AG04449 (cell line): ENCODE measurements around the gene SETBP1.

ENCODE experiments used
- CTCF ChIA-PET: fragments of 350-600 bp; formaldehyde crosslinking; extraction: SDS; loops from one replicate; lab custom pipeline; 2021; ENCODE audit warnings: antibody characterized with exemption; lab: Yijun Ruan, JAX
- POLR2A ChIA-PET: fragments of 400-600, 350-600 bp; formaldehyde crosslinking; extraction: SDS; loops from one replicate; lab custom pipeline; 2020; ENCODE audit warnings: antibody characterized with exemption, inconsistent platforms; lab: Yijun Ruan, JAX
- DNase-seq: peaks from one replicate; pipeline ENCODE4 v3.0.0-alpha.2; 2010; ENCODE audit warnings: low read depth, low spot score
- H3K4me3 ChIP-seq: 2 replicates; pipeline ENCODE4 v1.5.1; 2011; ENCODE audit warnings: low read depth, mild to moderate bottlenecking, control low read depth, low read length
- CTCF ChIP-seq: IDR thresholded peaks from one replicate; pipeline ENCODE4 v1.5.1; 2011; ENCODE audit warnings: mild to moderate bottlenecking, moderate library complexity, low read length, control low read depth, inconsistent platforms; ENCODE audit not compliant: insufficient read depth; ENCODE audit errors: missing control alignments

The SETBP1 gene

GRCh38 chr18:44687421-44687820 is 6.7 kb downstream of the SETBP1 start:
- ChIA-PET POLR2A (no interaction called here), CTCF (interaction anchor here (1.2 kb wide), 1 partner anchor 510 kb away, joined by 3 read pairs; no protein-coding TSS in a partner anchor)
- DNase-seq: no peak
- TF ChIP-seq CTCF: no peak
- H3K4me3 ChIP-seq: no peak overlapping the region

GRCh38 chr18:44689736-44690135 is 9.0 kb downstream of the SETBP1 start:
- no peak for DNase-seq

GRCh38 chr18:44691148-44691925 is 10.6 kb downstream of the SETBP1 start:
- TF ChIP-seq CTCF: no peak
- ChIA-PET POLR2A (no interaction called here), CTCF (no interaction called here)
- no peak overlapping the region for H3K4me3 ChIP-seq
- DNase-seq: no peak

More at GRCh38 chr18:44689736-44690135, 9.0 kb downstream of the SETBP1 start:
- ChIA-PET POLR2A (no interaction called here), CTCF (interaction anchor here (0.6 kb wide), 1 partner anchor 586 kb away, joined by 3 read pairs; no protein-coding TSS in a partner anchor)
- no peak overlapping the region for H3K4me3 ChIP-seq
- TF ChIP-seq CTCF: no peak

GRCh38 chr18:44693030-44693784 is 12.5 kb downstream of the SETBP1 start:
- TF ChIP-seq CTCF: no peak
- POLR2A ChIA-PET: interaction anchor here (0.6 kb wide), 1 partner anchor 590 kb away, joined by 3 read pairs; no protein-coding TSS in a partner anchor
- no peak for DNase-seq
- no peak overlapping the region for H3K4me3 ChIP-seq
- CTCF ChIA-PET: no interaction called here

GRCh38 chr18:44695503-44695902 is 14.8 kb downstream of the SETBP1 start:
- POLR2A ChIA-PET: no interaction called here

More at GRCh38 chr18:44695503-44695902, 14.8 kb downstream of the SETBP1 start:
- no peak for DNase-seq
- CTCF ChIA-PET: no interaction called here
- no peak for TF ChIP-seq CTCF
- no peak overlapping the region for H3K4me3 ChIP-seq
